HEK293 (cell line): ENCODE measurements around the gene QPCTL.
A peak's percentile ranks its signal among the peaks of the same experiment; 100 is the strongest.

Experiments used
- CTCF ChIA-PET: fragments of 350-600 bp; formaldehyde crosslinking; extraction: SDS; loops from one replicate; lab custom pipeline; 2021; ENCODE audit warnings: antibody characterized with exemption; lab: Yijun Ruan, JAX
- POLR2A ChIA-PET: fragments of 300-600 bp; formaldehyde crosslinking; extraction: SDS; loops from one replicate; lab custom pipeline; 2020; ENCODE audit warnings: antibody characterized with exemption, inconsistent platforms; lab: Yijun Ruan, JAX
- H3K27ac ChIP-seq: fragments of 200-500 bp; sonication (Bioruptor generic); 2 replicates; pipeline ENCODE4 v1.5.1; 2014; ENCODE audit warnings: low read depth, low read length, control low read depth, inconsistent platforms; ENCODE audit errors: extremely low read depth
- H3K36me3 ChIP-seq, 2 experiments: fragments of 200-500 bp in 1 of 2; sonication (Bioruptor generic) in 1 of 2; 1 replicate in 1 of 2; 2 replicates in 1 of 2; pipeline ENCODE4 v1.5.1; 2014 to 2017; ENCODE audit warnings: inconsistent platforms in 2 of 2, low read length in 2 of 2; ENCODE audit not compliant: control insufficient read depth in 2 of 2, insufficient read depth in 1 of 2
- H3K4me1 ChIP-seq: fragments of 200-500 bp; sonication (Bioruptor generic); 2 replicates; pipeline ENCODE4 v1.5.1; 2014; ENCODE audit warnings: mild to moderate bottlenecking, low read length, inconsistent platforms; ENCODE audit not compliant: control insufficient read depth, insufficient read depth
- H3K4me3 ChIP-seq: 2 replicates; pipeline ENCODE4 v1.5.1; 2011; ENCODE audit warnings: low read depth, mild to moderate bottlenecking, control low read depth, low read length, moderate library complexity
- H3K9me3 ChIP-seq: fragments of 200-500 bp; sonication (Bioruptor generic); 2 replicates; pipeline ENCODE4 v1.5.1; 2014; ENCODE audit warnings: low read depth, low read length, inconsistent platforms; ENCODE audit not compliant: control insufficient read depth, insufficient read depth
- GLI2 ChIP-seq: fragments of 450-650 bp; formaldehyde crosslinking; IDR thresholded peaks from 2 replicates; pipeline ENCODE4; 2017; ENCODE audit warnings: missing biosample characterization, missing genetic modification characterization, low read depth, borderline replicate concordance
- HOXC10 ChIP-seq: sonication (generic); formaldehyde crosslinking; IDR thresholded peaks from 2 replicates; pipeline ENCODE4 v1.8.1; 2023; ENCODE audit warnings: mild to moderate bottlenecking, missing genetic modification reagents
- PRDM4 ChIP-seq: fragments of 450-650 bp; formaldehyde crosslinking; IDR thresholded peaks from 2 replicates; pipeline ENCODE4 v1.5.1; 2017; ENCODE audit warnings: missing biosample characterization, missing genetic modification characterization
- ZBTB17 ChIP-seq: fragments of 450-650 bp; formaldehyde crosslinking; IDR thresholded peaks from 2 replicates; pipeline ENCODE4 v1.5.1; 2016; ENCODE audit warnings: missing biosample characterization, missing genetic modification characterization
- ZBTB21 ChIP-seq: fragments of 450-650 bp; formaldehyde crosslinking; IDR thresholded peaks from 2 replicates; pipeline ENCODE4 v1.5.1; 2017; ENCODE audit warnings: missing biosample characterization, missing genetic modification characterization
- ZFP37 ChIP-seq: fragments of 450-650 bp; formaldehyde crosslinking; IDR thresholded peaks from 2 replicates; pipeline ENCODE4 v1.5.1; 2016; ENCODE audit warnings: missing biosample characterization, missing genetic modification characterization
- ZNF112 ChIP-seq: fragments of 450-650 bp; formaldehyde crosslinking; IDR thresholded peaks from 2 replicates; pipeline ENCODE4 v1.5.0; 2017; ENCODE audit warnings: missing biosample characterization, missing genetic modification characterization
- ZNF148 ChIP-seq: fragments of 450-650 bp; formaldehyde crosslinking; IDR thresholded peaks from 2 replicates; pipeline ENCODE4 v1.5.0; 2017; ENCODE audit warnings: missing biosample characterization, missing genetic modification characterization, borderline replicate concordance
- ZNF221 ChIP-seq: fragments of 450-650 bp; formaldehyde crosslinking; IDR thresholded peaks from 2 replicates; pipeline ENCODE4 v1.5.1; 2017; ENCODE audit warnings: missing biosample characterization, missing genetic modification characterization, borderline replicate concordance
- ZNF37A ChIP-seq: fragments of 450-650 bp; IDR thresholded peaks from 2 replicates; pipeline ENCODE4 v1.5.1; 2018; ENCODE audit warnings: missing biosample characterization, missing genetic modification characterization
- ZNF394 ChIP-seq: fragments of 450-650 bp; formaldehyde crosslinking; IDR thresholded peaks from 2 replicates; pipeline ENCODE4 v1.5.1; 2016; ENCODE audit warnings: missing biosample characterization, missing genetic modification characterization, mild to moderate bottlenecking, moderate library complexity, borderline replicate concordance
- ZNF488 ChIP-seq: fragments of 450-650 bp; formaldehyde crosslinking; IDR thresholded peaks from 2 replicates; pipeline ENCODE4 v1.5.1; 2016; ENCODE audit warnings: missing biosample characterization, missing genetic modification characterization
- ZNF548 ChIP-seq: fragments of 450-650 bp; formaldehyde crosslinking; IDR thresholded peaks from 2 replicates; pipeline ENCODE4 v1.5.1; 2016; ENCODE audit warnings: missing biosample characterization, missing genetic modification characterization
- ZNF585B ChIP-seq: fragments of 450-650 bp; formaldehyde crosslinking; IDR thresholded peaks from 2 replicates; pipeline ENCODE4 v1.5.1; 2016; ENCODE audit warnings: missing biosample characterization, missing genetic modification characterization
- ZNF623 ChIP-seq: fragments of 450-650 bp; formaldehyde crosslinking; IDR thresholded peaks from 2 replicates; pipeline ENCODE4 v1.5.1; 2016; ENCODE audit warnings: missing biosample characterization, missing genetic modification characterization
- ZNF660 ChIP-seq: fragments of 450-650 bp; IDR thresholded peaks from 2 replicates; pipeline ENCODE4 v1.5.1; 2018; ENCODE audit warnings: missing biosample characterization, mild to moderate bottlenecking, missing genetic modification characterization
- ZNF76 ChIP-seq: fragments of 450-650 bp; formaldehyde crosslinking; IDR thresholded peaks from 2 replicates; pipeline ENCODE4; 2016; ENCODE audit warnings: low read depth, missing biosample characterization, missing genetic modification characterization, borderline replicate concordance
- ZSCAN30 ChIP-seq: fragments of 450-650 bp; IDR thresholded peaks from 2 replicates; pipeline ENCODE4 v1.5.1; 2018; ENCODE audit warnings: missing biosample characterization, mild to moderate bottlenecking, missing genetic modification characterization, moderate library complexity
- ZSCAN4 ChIP-seq: fragments of 450-650 bp; formaldehyde crosslinking; IDR thresholded peaks from 2 replicates; pipeline ENCODE4 v1.5.1; 2017; ENCODE audit warnings: missing biosample characterization, missing genetic modification characterization

The QPCTL gene

GRCh38 chr19:45730368-45731288 lies 38.2 kb downstream of the QPCTL start, which contains the start of gene FBXO46 (continued):
- TF ChIP-seq ZSCAN4 = no peak
- TF ChIP-seq ZNF221 (tag by site-specific recombination) = no peak
- TF ChIP-seq ZSCAN30 (tag by site-specific recombination) = no peak
- TF ChIP-seq ZBTB17 (tag by site-specific recombination) = peak; percentile 99
- TF ChIP-seq ZNF548 (tag by site-specific recombination) = no peak
- TF ChIP-seq ZNF623 = no peak
- peak; percentile 98 for TF ChIP-seq ZNF76 (tag by site-specific recombination)
- no peak for TF ChIP-seq ZNF585B
- no peak for TF ChIP-seq GLI2 (tag by site-specific recombination)
- peak; percentile 23; the same call in 1 of the 2 replicates for TF ChIP-seq PRDM4 (tag by site-specific recombination)
- TF ChIP-seq HOXC10 (CRISPR knock-in tag) = no peak
- TF ChIP-seq ZBTB21 (tag by site-specific recombination) = no peak
- TF ChIP-seq ZNF660 (tag by site-specific recombination) = no peak
- TF ChIP-seq ZFP37 (tag by site-specific recombination) = peak; percentile 35; the same call in 1 of the 2 replicates
- TF ChIP-seq ZNF148 = no peak

- TF ChIP-seq ZNF394 (tag by site-specific recombination) (no peak), ZNF488 (tag by site-specific recombination) (no peak), ZNF37A (tag by site-specific recombination) (no peak), ZNF112 (tag by site-specific recombination) (no peak)
- no peaks in the 10 kb centered on the region; a peak in 1 of 3 replicates for H3K36me3 ChIP-seq
- H3K27ac ChIP-seq = no peak within 1 kb of the TSS
- POLR2A ChIA-PET = interaction anchor here (1.6 kb wide), 1 partner anchor 36 kb away, joined by 7 read pairs; the partner anchor contains the start of gene SIX5
- H3K4me1 ChIP-seq = peaks cover 5% of the 10 kb centered on the region; the same call in 1 of the 2 replicates
- CTCF ChIA-PET = interaction anchor here (0.6 to 0.7 kb wide), 2 partner anchors 9 to 96 kb away, joined by 3 read pairs; no protein-coding TSS in a partner anchor
- no peak within 1 kb of the TSS for H3K4me3 ChIP-seq
- H3K9me3 ChIP-seq = no peaks in the 10 kb centered on the region
Observed at GRCh38 chr19:45733160-45733810, 40.8 kb downstream of the QPCTL start, which contains the start of gene MEIOSIN. MEIOSIN (plus strand) TSS chr19:45733439; CDS start chr19:45735377, 1,938 bp downstream.
